ENCODE measurements around the gene CELSR1.

DNA sequence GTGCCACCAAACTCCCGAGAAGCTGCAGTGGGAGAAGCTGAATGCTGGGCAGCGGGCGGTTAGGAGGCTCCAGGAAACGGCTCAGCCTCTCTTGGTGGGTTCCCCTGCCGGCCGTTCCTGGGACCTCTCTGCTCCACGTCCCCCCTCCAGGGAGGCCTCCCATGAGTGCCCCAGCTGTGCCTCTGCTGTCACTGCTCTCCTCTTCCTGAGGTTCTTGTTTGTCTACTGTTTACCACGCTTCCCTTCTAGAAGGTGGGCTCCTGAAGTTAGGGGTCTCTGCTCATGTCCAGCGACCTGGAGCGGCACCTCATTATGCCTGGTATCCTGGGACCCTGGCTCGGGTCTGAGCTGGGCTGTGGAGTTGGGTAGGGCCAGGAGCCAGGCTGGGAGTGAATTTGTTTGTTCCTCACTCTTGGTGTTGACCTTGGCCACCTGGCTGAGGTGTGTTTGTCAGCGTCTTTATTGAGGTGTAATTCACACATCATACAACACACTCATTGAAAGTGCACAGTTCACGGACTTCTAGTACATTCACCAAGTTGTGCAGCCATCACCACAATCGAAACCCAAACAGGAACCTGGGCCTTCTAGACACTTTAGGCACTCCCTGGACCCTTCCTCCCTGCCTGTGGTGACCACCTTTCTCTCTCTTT, 45.0 kb upstream of the CELSR1 start:
- TF ChIP-seq, protein P1, sequence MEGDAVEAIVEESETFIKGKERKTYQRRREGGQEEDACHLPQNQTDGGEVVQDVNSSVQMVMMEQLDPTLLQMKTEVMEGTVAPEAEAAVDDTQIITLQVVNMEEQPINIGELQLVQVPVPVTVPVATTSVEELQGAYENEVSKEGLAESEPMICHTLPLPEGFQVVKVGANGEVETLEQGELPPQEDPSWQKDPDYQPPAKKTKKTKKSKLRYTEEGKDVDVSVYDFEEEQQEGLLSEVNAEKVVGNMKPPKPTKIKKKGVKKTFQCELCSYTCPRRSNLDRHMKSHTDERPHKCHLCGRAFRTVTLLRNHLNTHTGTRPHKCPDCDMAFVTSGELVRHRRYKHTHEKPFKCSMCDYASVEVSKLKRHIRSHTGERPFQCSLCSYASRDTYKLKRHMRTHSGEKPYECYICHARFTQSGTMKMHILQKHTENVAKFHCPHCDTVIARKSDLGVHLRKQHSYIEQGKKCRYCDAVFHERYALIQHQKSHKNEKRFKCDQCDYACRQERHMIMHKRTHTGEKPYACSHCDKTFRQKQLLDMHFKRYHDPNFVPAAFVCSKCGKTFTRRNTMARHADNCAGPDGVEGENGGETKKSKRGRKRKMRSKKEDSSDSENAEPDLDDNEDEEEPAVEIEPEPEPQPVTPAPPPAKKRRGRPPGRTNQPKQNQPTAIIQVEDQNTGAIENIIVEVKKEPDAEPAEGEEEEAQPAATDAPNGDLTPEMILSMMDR (conservative IDR thresholded peaks at IDR 0.05 in 1 of 2, IDR thresholded peaks at IDR 0.05 in 1 of 2; ENCODE audit: low read depth in 1 of 2, low read length in 2 of 2): no peak
- TF ChIP-seq EZH2 (IDR thresholded peaks at IDR 0.05; ENCODE audit: low read length, missing control alignments): no peak
